ENCODE results near the gene HIVEP2.

DNA sequence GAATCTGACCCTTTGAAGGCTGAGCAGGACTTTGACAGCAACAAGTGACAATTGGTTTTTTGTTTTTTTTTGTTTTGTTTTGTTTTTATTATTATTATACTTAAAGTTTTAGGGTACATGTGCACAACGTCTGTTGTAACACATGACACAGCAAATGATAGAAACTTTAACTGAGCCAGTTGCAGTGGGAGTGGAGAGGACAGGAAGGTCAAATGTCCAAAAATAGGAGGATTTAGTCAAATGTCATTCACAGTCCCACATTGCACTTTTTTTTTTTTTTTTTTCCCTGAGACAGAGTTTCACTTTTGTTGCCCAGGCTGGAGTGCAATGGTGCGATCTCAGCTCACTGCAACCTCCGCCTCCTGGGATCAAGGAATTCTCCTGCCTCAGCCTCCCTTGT lies 223.0 kb downstream of the HIVEP2 start:
- no peak for TF ChIP-seq CTCF (IDR thresholded peaks at IDR 0.05)
- no peak for TF ChIP-seq POLR2A (IDR thresholded peaks at IDR 0.05)
